GF-D8 (cell line): Measurements from ENCODE around the gene TBC1D3.
"Not testable (repeated sequence)": the region's sequence is repeated elsewhere in the genome, so short reads cannot be mapped to it uniquely, and the experiment has no call there.

Experiments used
- DNase-seq: peaks from one replicate; lab custom pipeline; 2025; lab: John Stamatoyannopoulos, UW

The TBC1D3 gene

DNA sequence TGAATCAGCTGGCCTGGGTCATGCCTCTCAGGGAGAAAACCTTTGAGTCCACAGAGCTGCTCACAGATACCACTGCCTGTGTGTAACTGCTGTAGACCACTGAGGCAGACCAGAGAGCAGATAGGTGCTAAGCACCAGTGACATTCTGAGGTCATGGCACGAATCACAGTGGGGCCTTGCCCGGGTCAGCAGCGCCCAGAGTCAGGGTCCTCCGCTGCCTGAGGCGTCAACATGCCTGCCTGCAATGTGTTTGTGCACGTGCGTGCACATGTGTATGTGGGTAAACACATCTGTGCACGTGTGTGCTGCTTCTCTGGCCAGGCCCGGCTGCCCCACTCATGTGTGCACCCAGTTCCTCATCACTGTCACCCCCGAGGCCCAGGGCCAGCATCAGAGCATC is at the start of gene TBC1D3:
TSS of gene TBC1D3 (minus strand) at position 101 of the 400 bp plus-strand sequence. CDS start 1,526 bp downstream, outside the sequence.
- not testable (repeated sequence) for DNase-seq

DNA sequence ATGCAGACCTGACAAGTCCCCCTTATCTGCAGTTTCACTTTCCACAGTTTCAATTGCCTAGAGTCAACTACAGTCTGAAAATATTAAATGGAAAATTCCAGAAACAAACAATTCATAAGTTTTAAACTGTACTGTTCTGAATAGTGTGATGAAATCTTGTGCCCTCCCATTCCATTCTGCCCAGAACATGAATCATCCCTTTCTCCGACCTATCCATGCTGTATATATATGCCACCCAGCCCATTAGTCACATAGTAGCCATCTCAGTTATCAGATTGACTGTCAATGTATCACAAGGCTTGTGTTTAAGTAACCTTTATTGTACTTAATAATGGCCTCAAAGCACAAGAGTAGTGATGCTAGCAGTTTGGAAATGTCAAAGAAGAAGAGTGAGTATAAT is 40.4 kb upstream of the TBC1D3 start:
- not testable (repeated sequence) for DNase-seq

GRCh38 chr17:38225844-38226495 is 33.6 kb upstream of the TBC1D3 start:
- DNase-seq: not testable (repeated sequence)

DNA sequence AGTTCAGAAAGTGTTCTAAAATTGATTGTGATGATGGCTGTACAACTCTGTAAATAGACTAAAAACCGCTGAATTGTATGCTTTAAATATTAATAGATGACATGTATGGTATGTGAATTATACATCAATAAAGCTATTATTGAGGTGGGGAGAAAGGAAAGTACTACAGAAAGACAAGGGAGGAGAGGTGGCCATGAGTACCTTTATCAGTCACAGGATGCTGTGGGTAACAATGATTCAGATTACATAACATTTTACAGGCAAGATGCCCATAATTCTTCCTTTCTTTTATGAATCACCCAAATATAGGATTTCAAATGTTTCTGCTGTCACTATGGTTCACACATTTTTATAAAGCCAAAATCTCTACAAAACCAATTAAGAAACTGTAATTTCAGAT is 28.5 kb upstream of the TBC1D3 start:
- DNase-seq: not testable (repeated sequence)

DNA sequence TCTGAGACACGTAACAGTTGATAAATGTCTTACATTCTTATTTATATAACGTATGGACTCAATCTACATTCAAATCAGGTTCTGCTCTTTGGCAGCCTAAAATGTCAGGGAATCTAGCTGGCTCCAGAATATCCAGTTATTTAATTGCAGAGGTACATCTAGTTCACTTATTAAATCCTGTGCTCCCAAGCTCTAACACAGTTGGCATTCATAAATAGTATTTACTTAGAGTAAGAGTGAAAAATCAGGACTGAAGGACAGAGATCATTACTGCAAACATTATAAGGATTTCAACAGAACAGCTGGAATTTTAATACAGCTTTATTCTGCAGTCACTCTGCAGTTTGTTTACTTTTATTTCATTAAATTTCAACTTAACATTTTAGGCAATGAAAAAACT is 7.9 kb upstream of the TBC1D3 start:
- DNase-seq: not testable (repeated sequence)

DNA sequence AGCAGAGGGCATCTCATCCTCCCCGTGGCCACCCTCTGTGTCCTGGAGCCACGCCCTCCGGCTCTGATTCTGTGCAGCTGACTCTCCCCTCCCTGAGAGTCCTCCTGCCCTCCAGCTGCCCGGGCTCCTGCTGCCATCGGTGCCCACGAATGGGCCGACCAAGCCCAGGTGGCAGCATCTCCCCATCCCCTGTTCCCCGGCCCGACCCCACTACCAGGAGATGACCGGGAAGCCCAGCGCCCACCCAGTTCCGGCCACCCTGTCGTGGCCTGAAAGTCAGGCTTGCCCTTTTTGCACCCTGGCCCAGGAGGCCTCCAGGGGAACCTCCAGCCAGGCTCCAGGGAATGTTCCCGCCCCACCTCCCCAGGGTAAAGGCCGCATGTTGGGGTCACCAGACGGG is 57.5 kb downstream of the TBC1D3 start:
- not testable (repeated sequence) for DNase-seq
